OCI-LY3 (cell line): ENCODE results near the gene C6.

Experiments used
- EZH2phosphoT487 ChIP-seq: fragments of 200-600 bp; shearing (Covaris generic); IDR thresholded peaks from 2 replicates; pipeline ENCODE4 v1.6.1; 2018; ENCODE audit warnings: antibody characterized with exemption, mixed run types, low read depth
- TF ChIP-seq, protein P1 (sequence below): fragments of 200-600, 300-600 bp; sonication (generic); IDR thresholded peaks from 2 replicates; pipeline ENCODE4 v1.5.1; 2014; ENCODE audit warnings: antibody characterized with exemption, low read length, low read depth

DNA sequence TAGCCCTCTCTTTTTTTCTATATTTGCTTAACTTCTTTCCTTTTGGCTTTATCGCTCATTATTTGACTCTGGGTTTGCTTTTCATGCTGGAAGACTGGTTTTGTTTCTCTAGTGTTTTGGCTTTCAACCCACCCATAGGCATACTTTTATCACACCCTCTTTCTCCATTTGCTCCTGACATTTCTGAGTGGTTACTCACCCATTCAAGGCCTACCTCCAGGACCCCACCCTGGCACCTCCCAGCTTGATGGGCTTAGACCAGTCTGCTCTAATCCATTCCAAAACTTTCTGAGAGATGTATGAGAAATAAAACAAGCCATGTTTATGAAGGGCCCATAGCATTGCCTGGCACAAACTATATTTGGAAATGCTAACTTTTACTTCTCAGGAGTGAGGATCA, 18.1 kb downstream of the C6 start:
- TF ChIP-seq, protein P1, sequence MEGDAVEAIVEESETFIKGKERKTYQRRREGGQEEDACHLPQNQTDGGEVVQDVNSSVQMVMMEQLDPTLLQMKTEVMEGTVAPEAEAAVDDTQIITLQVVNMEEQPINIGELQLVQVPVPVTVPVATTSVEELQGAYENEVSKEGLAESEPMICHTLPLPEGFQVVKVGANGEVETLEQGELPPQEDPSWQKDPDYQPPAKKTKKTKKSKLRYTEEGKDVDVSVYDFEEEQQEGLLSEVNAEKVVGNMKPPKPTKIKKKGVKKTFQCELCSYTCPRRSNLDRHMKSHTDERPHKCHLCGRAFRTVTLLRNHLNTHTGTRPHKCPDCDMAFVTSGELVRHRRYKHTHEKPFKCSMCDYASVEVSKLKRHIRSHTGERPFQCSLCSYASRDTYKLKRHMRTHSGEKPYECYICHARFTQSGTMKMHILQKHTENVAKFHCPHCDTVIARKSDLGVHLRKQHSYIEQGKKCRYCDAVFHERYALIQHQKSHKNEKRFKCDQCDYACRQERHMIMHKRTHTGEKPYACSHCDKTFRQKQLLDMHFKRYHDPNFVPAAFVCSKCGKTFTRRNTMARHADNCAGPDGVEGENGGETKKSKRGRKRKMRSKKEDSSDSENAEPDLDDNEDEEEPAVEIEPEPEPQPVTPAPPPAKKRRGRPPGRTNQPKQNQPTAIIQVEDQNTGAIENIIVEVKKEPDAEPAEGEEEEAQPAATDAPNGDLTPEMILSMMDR, result no peak
- no peak for TF ChIP-seq EZH2phosphoT487
